HCT116 (cell line): ENCODE measurements around the gene NENF. TPM values are rescaled to one million over a fixed set of nuclear protein-coding genes. Genes with fewer than 3 reads are reported as not detected.
A peak's percentile ranks its signal among the peaks of the same experiment; 100 is the strongest.

Source experiments
- ATAC-seq: fragments of 200-7000 bp; cut with Tn5 transposase; 2 replicates; pipeline ENCODE4 v1.9.1; 2020; ENCODE audit warnings: mild to moderate bottlenecking, moderate library complexity
- BruUV-seq: library from RNA; stranded (reverse); fragments of 400-500 nt; replicated peaks from 2 replicates; lab custom pipeline; 2021; lab: Mats Ljungman, UMichigan
- CTCF ChIA-PET: fragments of 300-600 bp; sonication (Branson Sonifier 250); formaldehyde crosslinking; loops from one replicate; lab custom pipeline; 2021; ENCODE audit warnings: antibody characterized with exemption; lab: Charles Lee
- POLR2A ChIA-PET: fragments of 300-600, 350-600 bp; sonication (Branson Sonifier 250); formaldehyde crosslinking; loops from one replicate; lab custom pipeline; 2021; ENCODE audit warnings: antibody characterized with exemption; lab: Charles Lee
- RAD21 ChIA-PET, 2 experiments: fragments of 300-600 bp; sonication (Branson Sonifier 250); formaldehyde crosslinking; loops; one replicate each; lab custom pipeline; 2023; ENCODE audit warnings: low total read pairs in 2 of 2; ENCODE audit not compliant: uncharacterized antibody in 2 of 2, unreplicated experiment in 2 of 2, low non-redundant PET in 1 of 2; lab: Charles Lee
- DNase-seq: peaks from one replicate; pipeline ENCODE4 v3.0.0-alpha.2; 2010; ENCODE audit warnings: low read depth, low spot score
- H2AFZ ChIP-seq: fragments of 200-600 bp; shearing (Covaris generic), sonication (generic); 2 replicates; pipeline ENCODE4 v1.6.1; 2017; ENCODE audit warnings: low read depth, mixed run types, mixed read lengths, antibody characterized with exemption, low read length; ENCODE audit not compliant: poor library complexity, severe bottlenecking
- H3K27ac ChIP-seq: 2 replicates; pipeline ENCODE4 v1.5.1; 2012; ENCODE audit warnings: low read depth, low read length
- H3K27me3 ChIP-seq: fragments of 200-600 bp; sonication (generic); 2 replicates; pipeline ENCODE4 v1.6.1; 2016; ENCODE audit warnings: mixed run types, low read length, mixed read lengths; ENCODE audit not compliant: insufficient read depth
- H3K36me3 ChIP-seq, 2 experiments: fragments of 200-500 bp in 1 of 2; fragments of 200-600 bp in 1 of 2; sonication (Bioruptor generic) in 1 of 2; sonication (generic) in 1 of 2; 2 replicates each; pipeline versions ENCODE4 v1.5.1 to v1.6.1; 2014 to 2016; ENCODE audit warnings: low read length in 2 of 2, inconsistent platforms in 1 of 2, mixed read lengths in 1 of 2, mixed run types in 1 of 2; ENCODE audit not compliant: insufficient read depth in 2 of 2, control insufficient read depth in 1 of 2
- H3K4me1 ChIP-seq, 2 experiments: fragments of 200-600 bp in 1 of 2; sonication (generic) in 1 of 2; 2 replicates each; pipeline versions ENCODE4 v1.5.1 to v1.6.1; 2012 to 2017; ENCODE audit warnings: low read length in 2 of 2, inconsistent platforms in 1 of 2, mild to moderate bottlenecking in 1 of 2, mixed read lengths in 1 of 2, mixed run types in 1 of 2, moderate library complexity in 1 of 2; ENCODE audit not compliant: insufficient read depth in 2 of 2, control insufficient read depth in 1 of 2
- H3K4me2 ChIP-seq: fragments of 200-600 bp; sonication (generic); 2 replicates; pipeline ENCODE4 v1.6.1; 2017; ENCODE audit warnings: mixed run types, low read length, mixed read lengths
- H3K4me3 ChIP-seq, 2 experiments: fragments of 200-600 bp in 1 of 2; sonication (generic) in 1 of 2; replicated peaks in 1 of 2; 2 replicates each; pipeline ENCODE4 v1.5.1; 2011 to 2016; ENCODE audit warnings: low read length in 2 of 2, control low read depth in 1 of 2, low read depth in 1 of 2, mild to moderate bottlenecking in 1 of 2, mixed read lengths in 1 of 2, mixed run types in 1 of 2
- H3K79me2 ChIP-seq: fragments of 200-600 bp; sonication (generic); 2 replicates; pipeline ENCODE4 v1.6.1; 2017; ENCODE audit warnings: mild to moderate bottlenecking, mixed run types, low read length, moderate library complexity, mixed read lengths; ENCODE audit not compliant: insufficient read depth
- H3K9ac ChIP-seq: fragments of 200-600 bp; sonication (generic); 2 replicates; pipeline ENCODE4 v1.6.1; 2016; ENCODE audit warnings: low read length, mixed read lengths
- H3K9me2 ChIP-seq: fragments of 200-600 bp; sonication (generic), shearing (Covaris generic); 2 replicates; pipeline ENCODE4 v1.6.1; 2017; ENCODE audit warnings: mixed run types, mild to moderate bottlenecking, moderate library complexity; ENCODE audit not compliant: insufficient read depth
- H3K9me3 ChIP-seq, 2 experiments: fragments of 200-500 bp in 1 of 2; fragments of 200-600 bp in 1 of 2; sonication (Bioruptor generic) in 1 of 2; sonication (generic) in 1 of 2; 2 replicates each; pipeline ENCODE4 v1.6.1; 2014 to 2017; ENCODE audit warnings: low read length in 2 of 2, mixed read lengths in 2 of 2, inconsistent platforms in 1 of 2, low read depth in 1 of 2, mild to moderate bottlenecking in 1 of 2, mixed run types in 1 of 2, moderate library complexity in 1 of 2; ENCODE audit not compliant: control insufficient read depth in 1 of 2, insufficient read depth in 1 of 2
- H4K20me1 ChIP-seq: fragments of 200-600 bp; sonication (generic), shearing (Covaris generic); 2 replicates; pipeline ENCODE4 v1.6.1; 2017; ENCODE audit warnings: mixed run types, mild to moderate bottlenecking, moderate library complexity; ENCODE audit not compliant: insufficient read depth
- ATF3 ChIP-seq: IDR thresholded peaks from 2 replicates; pipeline ENCODE4 v1.6.1; 2012
- CEBPB ChIP-seq: IDR thresholded peaks from 2 replicates; pipeline ENCODE4 v1.6.1; 2012; ENCODE audit warnings: low read depth
- EGR1 ChIP-seq: IDR thresholded peaks from 2 replicates; pipeline ENCODE4 v1.6.1; 2012; ENCODE audit warnings: low read depth
- EZH2phosphoT487 ChIP-seq: fragments of 200-600 bp; IDR thresholded peaks from 2 replicates; pipeline ENCODE4 v1.6.1; 2018; ENCODE audit warnings: antibody characterized with exemption, borderline replicate concordance
- FOSL1 ChIP-seq: IDR thresholded peaks from 2 replicates; pipeline ENCODE4 v1.6.1; 2012; ENCODE audit warnings: low read depth
- JUND ChIP-seq: IDR thresholded peaks from 2 replicates; pipeline ENCODE4 v1.6.1; 2012
- MAX ChIP-seq: IDR thresholded peaks from 2 replicates; pipeline ENCODE4 v1.6.1; 2012
- POLR2A ChIP-seq: IDR thresholded peaks from 2 replicates; pipeline ENCODE4 v1.7.0; 2011; ENCODE audit warnings: borderline replicate concordance; ENCODE audit not compliant: insufficient read depth, insufficient read length; ENCODE audit errors: extremely low read depth
- POLR2AphosphoS5 ChIP-seq: IDR thresholded peaks from 2 replicates; pipeline ENCODE4 v1.6.1; 2011; ENCODE audit warnings: mild to moderate bottlenecking, low read depth, low read length, moderate library complexity
- RAD21 ChIP-seq: IDR thresholded peaks from 2 replicates; pipeline ENCODE4 v1.6.1; 2012; ENCODE audit warnings: low read depth, mild to moderate bottlenecking
- SIN3A ChIP-seq: IDR thresholded peaks from 2 replicates; pipeline ENCODE4 v1.6.1; 2012; ENCODE audit warnings: low read depth
- SP1 ChIP-seq: IDR thresholded peaks from 2 replicates; pipeline ENCODE4 v1.6.1; 2012; ENCODE audit warnings: low read depth
- ZNF274 ChIP-seq: fragments of 200-500 bp; sonication (Bioruptor generic); IDR thresholded peaks from 2 replicates; pipeline ENCODE4 v1.6.1; 2014; ENCODE audit warnings: mild to moderate bottlenecking, low read depth, low read length, inconsistent platforms
- intact Hi-C: fragments of 100-400 bp; cut with micrococcal nuclease; formaldehyde crosslinking; loops from 2 replicates; pipeline ENCODE4 v1.10.0; 2022
- total RNA-seq: library from RNA; stranded (reverse); gene quantifications from one replicate; pipeline ENCODE4 v1.2.1, GENCODE V29; 2021; ENCODE audit not compliant: unreplicated experiment

NENF gene
- total RNA-seq, 1 experiment from 2014 or later: 78.4 TPM

- no peak for TF ChIP-seq CEBPB
- no peak for TF ChIP-seq MAX
- no peak for TF ChIP-seq RAD21
These were observed 52.8 kb downstream of the NENF start (continued) for GRCh38 chr1:212485571-212485912.

GRCh38 chr1:212485913-212486618, 53.3 kb downstream of the NENF start:
- Histone ChIP-seq H3K4me3 (no peak overlapping the region), H4K20me1 (no peaks in the 10 kb centered on the region), H3K9me2 (no peaks in the 10 kb centered on the region), H2AFZ (peak overlapping the region; percentile 33), H3K27me3 (no peaks in the 10 kb centered on the region), H3K36me3 (no peaks in the 10 kb centered on the region), H3K9me3 (no peaks in the 10 kb centered on the region), H3K79me2 (no peaks in the 10 kb centered on the region), H3K4me2 (peak overlapping the region; percentile 52), H3K9ac (peak overlapping the region; percentile 14; the same call in 1 of the 2 replicates), H3K4me1 (peaks cover 5 to 43% of the 10 kb centered on the region in 2 experiments; a peak in 3 of 4 replicates), H3K27ac (no peak overlapping the region)
- RAD21 ChIA-PET: no interaction called here
- TF ChIP-seq ZNF274 (no peak), POLR2AphosphoS5 (peak; percentile 18; the same call in 1 of the 2 replicates), SP1 (peak; percentile 34), POLR2A (no peak), FOSL1 (peak; percentile 41; the same call in 1 of the 2 replicates), RAD21 (no peak), JUND (peak; percentile 49), EGR1 (no peak), SIN3A (peak; percentile 12; the same call in 1 of the 2 replicates), ATF3 (no peak), EZH2phosphoT487 (no peak), MAX (peak; percentile 58)
- DNase-seq (peak; percentile 66), ATAC-seq (peak; percentile 76)
- intact Hi-C loops: no loop called here
- BruUV-seq: no TSS peak
- CTCF ChIA-PET: interaction anchor here (1.7 kb wide), 1 partner anchor 9 kb away, joined by 7 read pairs; no protein-coding TSS in a partner anchor
- POLR2A ChIA-PET: interaction anchor here (1.0 kb wide), 1 partner anchor 9 kb away, joined by 4 read pairs; no protein-coding TSS in a partner anchor
